ENCODE data around the gene ANKZF1.

ANKZF1 gene

GRCh38 chr2:219210196-219210885 lies 19.3 kb upstream of the ANKZF1 start (continued):
- TF ChIP-seq POU6F1 (CRISPR knock-in tag; IDR thresholded peaks at IDR 0.05; ENCODE audit: borderline replicate concordance, low read depth) (no peak), CSDC2 (CRISPR knock-in tag; IDR thresholded peaks at IDR 0.05) (no peak), ISL1 (CRISPR knock-in tag; IDR thresholded peaks at IDR 0.05) (no peak), ZC3H10 (CRISPR knock-in tag; IDR thresholded peaks at IDR 0.05) (no peak), BACH2 (CRISPR knock-in tag; IDR thresholded peaks at IDR 0.05; ENCODE audit: borderline replicate concordance) (no peak), CSRNP3 (CRISPR knock-in tag; IDR thresholded peaks at IDR 0.05) (no peak), PATZ1 (CRISPR knock-in tag; IDR thresholded peaks at IDR 0.05; ENCODE audit: borderline replicate concordance) (no peak), ZNF565 (CRISPR knock-in tag; conservative IDR thresholded peaks at IDR 0.05; ENCODE audit: low read depth) (no peak), GLIS3 (CRISPR knock-in tag; IDR thresholded peaks at IDR 0.05) (no peak), RARB (CRISPR knock-in tag; IDR thresholded peaks at IDR 0.05) (no peak)

- no peak for TF ChIP-seq ISL1 (CRISPR knock-in tag; IDR thresholded peaks at IDR 0.05)
- TF ChIP-seq ARNTL (CRISPR knock-in tag; IDR thresholded peaks at IDR 0.05; ENCODE audit: borderline replicate concordance, low read depth), result no peak
- TF ChIP-seq TSHZ2 (CRISPR knock-in tag; IDR thresholded peaks at IDR 0.05), result no peak
- no peak for TF ChIP-seq TOX (CRISPR knock-in tag; IDR thresholded peaks at IDR 0.05; ENCODE audit: borderline replicate concordance)
- no peak for TF ChIP-seq CSDC2 (CRISPR knock-in tag; IDR thresholded peaks at IDR 0.05)
- no peak for TF ChIP-seq ZNF8 (CRISPR knock-in tag; IDR thresholded peaks at IDR 0.05)
- no peak for TF ChIP-seq TCF4 (CRISPR knock-in tag; IDR thresholded peaks at IDR 0.05; ENCODE audit: borderline replicate concordance)
- no peak for TF ChIP-seq ZNF565 (CRISPR knock-in tag; conservative IDR thresholded peaks at IDR 0.05; ENCODE audit: low read depth)
- TF ChIP-seq PATZ1 (CRISPR knock-in tag; IDR thresholded peaks at IDR 0.05; ENCODE audit: borderline replicate concordance), result no peak
- no peak for TF ChIP-seq ZFP3 (CRISPR knock-in tag; IDR thresholded peaks at IDR 0.05)
- TF ChIP-seq ESRRG (CRISPR knock-in tag; IDR thresholded peaks at IDR 0.05), result no peak
- TF ChIP-seq PPARA (CRISPR knock-in tag; IDR thresholded peaks at IDR 0.05; ENCODE audit: borderline replicate concordance), result no peak
- no peak for TF ChIP-seq ZNF70 (CRISPR knock-in tag; IDR thresholded peaks at IDR 0.05)
- no peak for ATAC-seq
Measured at GRCh38 chr2:219210886-219211362, 18.7 kb upstream of the ANKZF1 start.

- no peak for ATAC-seq
- TF ChIP-seq GLIS3 (CRISPR knock-in tag; IDR thresholded peaks at IDR 0.05), result no peak
- TF ChIP-seq RARB (CRISPR knock-in tag; IDR thresholded peaks at IDR 0.05), result no peak
- TF ChIP-seq PPARA (CRISPR knock-in tag; IDR thresholded peaks at IDR 0.05; ENCODE audit: borderline replicate concordance), result no peak
- TF ChIP-seq ZNF8 (CRISPR knock-in tag; IDR thresholded peaks at IDR 0.05), result no peak
- TF ChIP-seq POU6F1 (CRISPR knock-in tag; IDR thresholded peaks at IDR 0.05; ENCODE audit: borderline replicate concordance, low read depth), result no peak
- no peak for TF ChIP-seq TCF4 (CRISPR knock-in tag; IDR thresholded peaks at IDR 0.05; ENCODE audit: borderline replicate concordance)
- no peak for TF ChIP-seq ZNF565 (CRISPR knock-in tag; conservative IDR thresholded peaks at IDR 0.05; ENCODE audit: low read depth)
- no peak for TF ChIP-seq PATZ1 (CRISPR knock-in tag; IDR thresholded peaks at IDR 0.05; ENCODE audit: borderline replicate concordance)
- TF ChIP-seq ESRRG (CRISPR knock-in tag; IDR thresholded peaks at IDR 0.05), result no peak
- TF ChIP-seq ZC3H10 (CRISPR knock-in tag; IDR thresholded peaks at IDR 0.05), result no peak
- TF ChIP-seq ISL1 (CRISPR knock-in tag; IDR thresholded peaks at IDR 0.05), result no peak
Measured at GRCh38 chr2:219213026-219213415, 16.6 kb upstream of the ANKZF1 start.

All from SK-N-SH treated with all-trans-retinoic acid at 6 μM for 48 hours (cell line).